WTC11 (cell line): ENCODE results near the gene RRP1. TPM values are rescaled to one million over a fixed set of nuclear protein-coding genes. Genes with fewer than 3 reads are reported as not detected.

Experiments used
- ATAC-seq: fragments of 200-7000 bp; cut with Tn5 transposase; 2 replicates; pipeline ENCODE4 v1.10.0; 2021; ENCODE audit warnings: mild to moderate bottlenecking, moderate library complexity
- CTCF ChIA-PET: fragments of 300-600 bp; sonication (Branson Sonifier 250); formaldehyde crosslinking; loops from one replicate; lab custom pipeline; 2021; ENCODE audit warnings: antibody characterized with exemption; lab: Charles Lee
- POLR2A ChIA-PET: fragments of 350-600 bp; sonication (Branson Sonifier 250); formaldehyde crosslinking; loops from one replicate; lab custom pipeline; 2021; ENCODE audit warnings: antibody characterized with exemption; lab: Charles Lee
- DNase-seq: peaks from one replicate; pipeline ENCODE4 v3.0.0; 2021; ENCODE audit warnings: low spot score
- H3K27ac Mint-ChIP-seq: 2 replicates; pipeline ENCODE4 v1.8.0; 2021; ENCODE audit warnings: mixed read lengths
- H3K27me3 Mint-ChIP-seq: 2 replicates; pipeline ENCODE4 v1.8.0; 2021; ENCODE audit warnings: low read depth, mild to moderate bottlenecking, moderate library complexity, mixed read lengths
- H3K36me3 Mint-ChIP-seq: 2 replicates; pipeline ENCODE4 v1.8.0; 2021; ENCODE audit warnings: mixed read lengths
- H3K4me1 Mint-ChIP-seq: 2 replicates; pipeline ENCODE4 v1.8.0; 2022; ENCODE audit warnings: mixed read lengths
- H3K4me3 Mint-ChIP-seq: 2 replicates; pipeline ENCODE4 v1.8.0; 2021; ENCODE audit warnings: mild to moderate bottlenecking, moderate library complexity, mixed read lengths
- H3K9me3 Mint-ChIP-seq: 2 replicates; pipeline ENCODE4 v1.8.0; 2021; ENCODE audit warnings: mixed read lengths
- AR ChIP-seq: fragments of 250-450 bp; sonication (Bioruptor Pico); IDR thresholded peaks from 2 replicates; pipeline ENCODE4 v1.9.0; 2021; ENCODE audit warnings: mild to moderate bottlenecking
- ARID4B ChIP-seq: sonication (generic); formaldehyde crosslinking; IDR thresholded peaks from 2 replicates; pipeline ENCODE4 v1.8.0; 2023; ENCODE audit warnings: missing genetic modification reagents, mild to moderate bottlenecking, borderline replicate concordance
- ATF3 ChIP-seq: sonication (generic); formaldehyde crosslinking; conservative IDR thresholded peaks from 2 replicates; pipeline ENCODE4 v1.8.1; 2022; ENCODE audit warnings: mild to moderate bottlenecking, missing genetic modification reagents
- CREM ChIP-seq: sonication (generic); formaldehyde crosslinking; IDR thresholded peaks from 2 replicates; pipeline ENCODE4 v1.8.1; 2022; ENCODE audit warnings: mild to moderate bottlenecking, missing genetic modification reagents, moderate library complexity
- E2F5 ChIP-seq: sonication (generic); formaldehyde crosslinking; IDR thresholded peaks from 2 replicates; pipeline ENCODE4 v1.8.1; 2022; ENCODE audit warnings: mild to moderate bottlenecking, moderate library complexity, missing genetic modification reagents
- ERG ChIP-seq: fragments of 250-450 bp; sonication (Bioruptor Pico); IDR thresholded peaks from 2 replicates; pipeline ENCODE4 v1.8.0; 2021; ENCODE audit warnings: mild to moderate bottlenecking
- GABPB1 ChIP-seq: sonication (generic); formaldehyde crosslinking; IDR thresholded peaks from 2 replicates; pipeline ENCODE4 v1.8.1; 2023; ENCODE audit warnings: mild to moderate bottlenecking, missing genetic modification reagents
- IRF2 ChIP-seq: sonication (generic); formaldehyde crosslinking; IDR thresholded peaks from 2 replicates; pipeline ENCODE4 v1.8.0; 2022; ENCODE audit warnings: low read depth, missing genetic modification reagents, borderline replicate concordance
- JUN ChIP-seq: sonication (generic); formaldehyde crosslinking; IDR thresholded peaks from 2 replicates; pipeline ENCODE4 v1.8.0; 2023; ENCODE audit warnings: mild to moderate bottlenecking, missing genetic modification reagents
- SMAD4 ChIP-seq: sonication (generic); formaldehyde crosslinking; IDR thresholded peaks from 2 replicates; pipeline ENCODE4 v1.8.0; 2022; ENCODE audit warnings: mild to moderate bottlenecking, missing genetic modification reagents
- ZNF263 ChIP-seq: sonication (generic); formaldehyde crosslinking; IDR thresholded peaks from 2 replicates; pipeline ENCODE4 v1.8.1; 2022; ENCODE audit warnings: low read depth, mild to moderate bottlenecking, moderate library complexity, missing genetic modification reagents
- ZNF512 ChIP-seq: sonication (generic); formaldehyde crosslinking; IDR thresholded peaks from 2 replicates; pipeline ENCODE4 v1.8.1; 2022; ENCODE audit warnings: missing genetic modification reagents, borderline replicate concordance
- total RNA-seq: library from RNA; stranded (reverse); gene quantifications from 3 replicates; pipeline ENCODE4 v1.2.3, GENCODE V29; 2021

The RRP1 gene
- total RNA-seq, 1 experiment from 2014 or later, result 53.0 TPM

GRCh38 chr21:43805275-43805800 lies 16.0 kb downstream of the RRP1 start (continued):
- TF ChIP-seq ERG, result no peak
- TF ChIP-seq ZNF512, result no peak
- no peak for TF ChIP-seq ZNF263 (CRISPR knock-in tag)
- no peak for TF ChIP-seq ATF3
- no peak for TF ChIP-seq AR (CRISPR knock-in tag)
- TF ChIP-seq E2F5, result no peak
- TF ChIP-seq CREM (CRISPR knock-in tag), result no peak
- TF ChIP-seq SMAD4 (CRISPR knock-in tag), result no peak
- no peak for TF ChIP-seq JUN (CRISPR knock-in tag)
- TF ChIP-seq ARID4B (CRISPR knock-in tag), result no peak

- peaks cover 23% of the 10 kb centered on the region for H3K36me3 Mint-ChIP-seq
- no peak for DNase-seq
- H3K9me3 Mint-ChIP-seq, result no peaks in the 10 kb centered on the region
- CTCF ChIA-PET, result interaction anchor here (1.0 to 2.1 kb wide), 2 partner anchors 10 to 180 kb away, joined by 3 to 6 read pairs; no protein-coding TSS in a partner anchor
- POLR2A ChIA-PET, result no interaction called here
- no peak overlapping the region for H3K4me3 Mint-ChIP-seq
- H3K4me1 Mint-ChIP-seq, result 0 out of 2 replicates have a peak, but pooled peaks cover 5% of the 10 kb centered on the region
- no peak for ATAC-seq
- TF ChIP-seq IRF2 (CRISPR knock-in tag), result no peak
- TF ChIP-seq GABPB1 (CRISPR knock-in tag), result no peak
- H3K27ac Mint-ChIP-seq, result peak overlapping the region; percentile 18
- no peaks in the 10 kb centered on the region for H3K27me3 Mint-ChIP-seq
These were observed 16.8 kb downstream of the RRP1 start for GRCh38 chr21:43806017-43806710.
